SIG-M5 treated with dmso at 0.1 percent for 504 hours (cell line): Measurements from ENCODE around the gene DUSP28.
"Not testable (repeated sequence)": the region's sequence is repeated elsewhere in the genome, so short reads cannot be mapped to it uniquely, and the experiment has no call there.

Source experiments
- DNase-seq: peaks from one replicate; lab custom pipeline; 2025; ENCODE audit not compliant: unreplicated experiment; lab: John Stamatoyannopoulos, UW

The DUSP28 gene, protein sequence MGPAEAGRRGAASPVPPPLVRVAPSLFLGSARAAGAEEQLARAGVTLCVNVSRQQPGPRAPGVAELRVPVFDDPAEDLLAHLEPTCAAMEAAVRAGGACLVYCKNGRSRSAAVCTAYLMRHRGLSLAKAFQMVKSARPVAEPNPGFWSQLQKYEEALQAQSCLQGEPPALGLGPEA

DNA sequence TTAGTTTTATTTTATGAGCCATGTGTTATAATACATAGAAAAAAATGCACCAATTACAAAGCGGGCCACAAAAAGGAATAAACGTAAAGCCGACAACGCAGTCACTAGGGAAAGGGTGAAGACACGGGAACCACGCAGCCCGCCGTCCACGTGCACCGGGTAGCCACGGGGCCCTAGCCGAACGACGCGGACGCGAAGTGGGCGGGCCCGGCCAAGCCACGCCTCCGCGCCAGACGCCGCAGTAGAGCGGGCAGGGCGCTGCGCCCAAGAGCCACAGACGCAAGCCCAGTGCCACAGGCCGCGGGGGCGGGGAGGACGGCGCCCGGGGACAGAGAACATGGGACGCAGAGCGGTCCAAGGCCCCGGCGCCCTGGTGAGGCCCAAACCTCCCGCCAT lies at the start of gene DUSP28:
Gene DUSP28 (plus strand): TSS at position 274 of the 396 bp plus-strand sequence. CDS start 328 bp downstream, outside the sequence.
- peak; percentile 85 for DNase-seq

DNA sequence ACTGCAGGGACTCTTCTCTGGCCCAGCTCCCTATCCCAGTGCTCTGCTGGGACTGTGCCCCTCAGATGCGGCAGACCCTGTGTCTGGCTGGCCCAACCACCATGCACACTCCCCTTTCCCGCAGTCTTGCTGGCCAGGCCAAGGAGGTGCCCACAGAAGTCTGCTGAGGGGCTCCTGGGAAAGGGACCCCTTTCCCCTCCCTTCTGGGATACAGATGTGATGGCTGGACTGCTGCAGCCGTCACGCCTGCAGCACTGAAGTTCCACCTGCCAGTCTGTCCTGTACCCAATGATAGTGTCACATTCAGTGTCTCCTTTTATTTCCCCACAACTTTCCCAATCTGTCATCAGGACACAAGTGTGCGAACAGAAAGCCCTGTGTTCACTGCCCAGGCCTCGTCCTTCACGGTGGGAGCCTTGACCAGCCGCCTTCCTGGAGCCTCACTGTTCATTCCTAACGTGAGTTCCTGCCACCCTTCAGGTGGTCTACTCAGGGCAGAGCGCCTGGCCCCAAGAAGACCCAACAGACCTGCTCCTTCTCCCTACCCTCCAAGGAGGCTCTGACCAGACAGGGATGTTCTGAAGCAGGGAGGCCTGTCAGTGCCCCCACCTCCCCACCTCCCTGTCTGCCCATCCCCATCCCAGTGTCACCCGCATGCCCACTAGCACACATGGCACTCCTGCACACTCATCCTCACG lies 49.5 kb upstream of the DUSP28 start:
- no peak for DNase-seq

DNA sequence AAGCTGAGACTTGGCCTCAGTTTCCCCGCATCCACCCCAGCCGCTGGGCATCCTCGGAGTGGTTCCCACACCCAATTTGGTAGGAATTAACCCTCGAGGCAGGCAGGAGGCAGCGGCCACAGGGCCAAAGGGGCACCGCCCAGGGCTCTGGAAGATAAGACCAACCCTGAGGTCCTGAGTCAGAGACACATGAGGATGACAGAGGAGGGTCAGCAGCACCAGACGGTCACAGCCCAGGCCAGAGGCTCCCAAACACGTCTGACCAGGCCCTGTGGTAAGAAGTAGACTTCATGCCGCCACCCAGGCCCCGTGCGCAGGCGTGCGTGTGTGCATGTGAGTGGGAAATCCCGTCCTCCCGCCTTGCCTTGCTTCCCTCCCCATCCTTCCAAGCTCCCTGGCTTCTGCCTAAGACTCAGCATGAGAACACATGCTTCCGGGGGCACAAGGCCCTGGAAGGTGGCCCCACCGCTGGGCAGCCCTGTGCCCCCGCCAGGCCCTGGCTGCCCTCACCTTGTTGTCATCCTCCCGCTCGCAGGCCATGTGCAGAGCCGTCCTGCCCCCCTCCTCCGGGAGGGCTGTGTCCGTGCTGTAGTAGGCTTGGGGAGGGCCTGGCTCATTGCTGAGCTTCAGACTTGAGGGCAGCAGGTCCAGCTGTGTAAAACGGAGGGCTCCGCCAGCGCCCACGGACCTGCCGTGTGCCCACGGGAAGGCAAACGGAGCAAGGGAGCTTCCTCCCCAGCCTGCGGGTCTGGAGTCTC lies 48.6 kb upstream of the DUSP28 start:
- DNase-seq, result no peak

DNA sequence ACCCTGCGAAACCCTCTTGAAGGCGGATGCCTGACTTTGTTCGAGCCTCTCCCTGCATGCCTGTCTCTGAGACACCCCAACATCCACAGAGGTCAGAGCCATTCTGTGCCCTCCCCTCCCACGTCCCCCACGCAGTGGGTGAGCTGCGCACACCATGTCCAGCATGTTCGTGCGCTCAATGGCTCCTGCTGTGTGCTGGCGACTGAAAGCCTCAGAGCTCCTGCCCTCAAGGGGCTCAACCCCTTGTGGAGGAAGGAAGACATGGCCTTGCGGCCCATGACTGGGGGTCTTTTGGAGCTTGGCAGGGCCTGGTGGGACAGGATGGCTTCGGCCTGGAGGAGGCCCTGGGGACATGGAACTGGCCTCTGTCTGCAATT lies 48.1 kb upstream of the DUSP28 start:
- DNase-seq, result no peak

DNA sequence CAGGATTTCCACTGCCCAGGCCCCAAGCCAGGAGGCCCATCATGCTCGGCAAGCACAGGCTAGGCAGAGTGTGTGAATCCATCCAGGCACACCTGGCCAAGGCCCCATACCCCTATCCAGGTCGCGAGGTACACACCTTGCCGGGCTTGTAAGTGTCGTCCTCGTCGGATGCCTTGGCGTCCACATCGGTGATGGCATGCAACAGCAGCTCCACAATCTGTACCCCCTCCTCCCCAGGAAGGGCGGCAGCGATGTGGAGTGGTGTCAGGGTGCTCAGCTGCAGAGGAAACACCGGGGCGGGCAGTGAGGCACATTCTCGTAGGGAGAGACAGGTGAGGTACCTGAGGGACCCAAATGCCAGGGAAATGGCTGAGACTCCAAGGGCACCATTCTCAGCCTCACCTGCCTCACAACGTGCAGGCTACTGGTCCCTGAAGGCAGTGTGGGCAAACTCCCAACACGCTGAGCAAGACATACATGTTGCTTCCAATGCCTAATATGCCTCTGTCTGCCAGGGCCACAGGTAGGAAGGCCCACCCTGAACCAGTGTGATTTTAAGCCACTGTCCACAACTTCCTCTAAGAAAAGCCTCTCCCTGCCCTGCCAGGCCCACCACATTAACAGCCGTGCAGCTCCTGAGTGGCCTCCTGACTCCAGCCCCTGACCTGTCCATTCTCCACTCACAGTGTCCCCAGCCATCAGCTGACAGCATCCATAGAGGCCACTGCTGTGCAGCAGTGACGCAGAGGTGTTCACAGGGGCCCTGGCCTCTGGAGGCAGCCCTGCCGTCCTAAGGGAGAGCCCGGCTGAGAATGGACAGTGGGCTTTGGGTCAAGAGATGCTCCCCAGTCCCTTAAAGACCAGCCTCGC lies 47.3 kb upstream of the DUSP28 start:
- no peak for DNase-seq

DNA sequence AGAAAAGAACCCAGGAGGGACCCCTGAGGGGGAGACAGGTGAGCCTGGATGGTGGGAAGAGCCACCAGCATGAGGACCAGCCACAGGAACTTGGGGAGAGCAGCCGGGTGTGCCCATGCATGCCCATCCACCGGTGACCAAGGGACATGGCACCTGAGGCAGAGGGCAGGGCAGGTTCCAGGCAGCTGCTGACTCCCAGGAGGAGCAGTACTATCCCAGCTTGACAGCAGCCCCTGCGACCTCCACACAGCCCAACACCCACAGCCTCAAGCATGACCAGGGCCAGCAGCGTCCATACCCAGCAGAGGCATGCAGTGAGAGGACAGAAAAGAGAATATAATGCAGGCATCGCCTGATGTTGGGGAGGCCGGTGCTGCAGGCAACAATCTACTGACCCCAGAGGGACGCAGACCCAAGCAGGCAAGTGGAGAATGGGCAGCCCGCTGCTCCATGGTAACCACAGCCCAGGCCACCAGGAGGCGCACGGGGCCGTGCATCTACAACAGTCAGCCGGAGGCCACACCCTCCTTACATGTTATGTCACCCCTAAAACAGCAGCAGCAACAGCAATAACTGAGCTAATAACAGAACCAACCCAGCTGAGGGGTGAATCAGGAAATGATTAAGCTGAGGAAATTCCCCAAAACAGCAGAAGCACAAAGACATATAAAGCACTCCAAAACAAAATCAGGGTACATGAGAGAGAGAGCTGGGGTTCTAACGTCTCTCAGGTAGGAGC lies 46.4 kb upstream of the DUSP28 start:
- peak; percentile 87 for DNase-seq

DNA sequence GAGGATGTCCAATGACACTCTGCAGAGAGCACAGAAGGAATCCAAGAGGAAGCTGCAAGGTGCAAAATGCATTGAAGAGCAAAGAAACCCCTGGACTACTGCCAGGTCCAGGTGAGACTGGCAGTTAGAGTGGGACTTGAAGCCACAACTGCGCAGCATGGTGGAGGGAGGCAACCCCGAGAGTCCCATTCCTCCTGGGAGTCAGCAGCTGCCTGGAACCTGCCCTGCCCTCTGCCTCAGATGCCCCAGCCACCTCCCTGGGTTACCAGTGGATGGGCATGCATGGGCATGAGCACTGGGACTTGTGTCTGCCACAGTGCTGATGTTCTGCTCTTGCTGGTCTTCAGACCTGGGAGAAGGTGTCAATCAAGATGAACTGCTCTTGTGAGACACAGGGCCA lies 45.5 kb upstream of the DUSP28 start:
- no peak for DNase-seq

DNA sequence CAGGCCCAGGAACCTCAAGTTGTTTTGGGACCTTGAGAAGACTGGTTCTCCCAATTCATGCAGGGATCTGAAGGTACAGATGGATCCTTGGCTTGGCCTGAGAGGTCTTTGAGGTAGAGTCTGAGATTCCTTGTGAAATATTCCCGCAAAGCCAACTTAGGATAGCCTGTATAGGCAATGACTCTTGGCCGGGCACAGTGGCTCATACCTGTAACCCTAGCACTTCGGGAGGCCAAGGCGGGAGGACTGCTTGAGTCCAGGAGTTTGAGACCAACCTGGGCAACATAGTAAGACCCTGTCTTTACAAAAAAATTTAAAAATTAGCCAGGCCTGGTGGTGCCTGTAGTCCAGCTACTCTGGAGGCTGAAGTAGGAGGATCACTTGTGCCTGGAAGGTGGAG lies 42.8 kb upstream of the DUSP28 start:
- no peak for DNase-seq

DNA sequence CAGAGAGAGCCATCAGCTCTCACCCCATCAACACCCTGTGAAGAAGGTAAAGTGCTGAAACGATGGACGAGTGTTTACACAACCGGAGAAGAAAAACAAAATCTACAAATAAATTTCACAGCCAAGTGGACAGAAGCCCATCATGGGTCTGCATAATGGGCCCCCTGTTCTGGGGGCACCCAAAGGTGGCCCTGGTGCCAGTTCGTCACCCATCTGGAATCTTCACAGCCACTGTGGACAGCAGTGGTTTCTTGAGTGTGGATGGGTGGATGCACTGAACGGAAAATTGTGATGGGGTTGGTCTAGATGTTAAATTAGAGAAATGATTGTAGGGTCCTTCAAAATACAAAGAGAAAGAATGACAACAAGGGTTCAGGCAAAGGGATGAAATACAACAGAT lies 41.2 kb upstream of the DUSP28 start:
- DNase-seq, result no peak

DNA sequence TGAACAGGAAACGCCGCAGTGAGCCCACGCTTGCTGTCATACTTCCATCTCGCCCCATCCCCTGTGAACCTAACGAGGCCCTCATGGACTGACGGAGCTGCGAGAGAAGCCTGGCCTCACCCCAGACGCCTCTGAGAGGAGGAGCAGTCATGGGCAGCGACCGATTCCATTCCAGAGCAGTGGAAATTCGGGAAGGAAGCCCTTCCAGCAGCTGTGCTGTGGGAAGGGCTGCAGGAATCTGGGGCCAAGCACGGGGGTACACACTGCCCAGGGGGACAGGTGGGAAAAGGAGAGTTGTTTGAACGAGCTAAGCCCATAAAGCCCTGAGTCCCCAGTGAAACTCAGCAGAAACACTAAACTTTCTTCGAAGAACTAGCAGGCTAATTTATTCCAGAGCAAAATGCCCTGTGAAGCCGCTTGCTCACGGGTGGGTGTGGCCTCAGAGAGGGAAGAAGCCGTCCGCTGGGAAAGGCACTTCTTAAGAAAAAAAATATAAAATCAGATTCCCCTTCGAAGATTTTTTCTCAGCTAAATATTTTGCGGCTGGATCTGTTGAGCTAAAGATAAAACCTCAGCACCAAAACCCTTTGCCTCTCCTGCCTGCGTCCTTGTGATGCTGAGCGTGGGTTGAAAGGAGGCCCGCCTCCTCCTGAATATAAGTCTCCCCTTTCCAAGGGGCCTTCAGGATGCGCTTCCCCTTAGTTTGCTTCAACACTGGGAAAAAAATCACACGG lies 40.6 kb upstream of the DUSP28 start:
- DNase-seq, result no peak

DNA sequence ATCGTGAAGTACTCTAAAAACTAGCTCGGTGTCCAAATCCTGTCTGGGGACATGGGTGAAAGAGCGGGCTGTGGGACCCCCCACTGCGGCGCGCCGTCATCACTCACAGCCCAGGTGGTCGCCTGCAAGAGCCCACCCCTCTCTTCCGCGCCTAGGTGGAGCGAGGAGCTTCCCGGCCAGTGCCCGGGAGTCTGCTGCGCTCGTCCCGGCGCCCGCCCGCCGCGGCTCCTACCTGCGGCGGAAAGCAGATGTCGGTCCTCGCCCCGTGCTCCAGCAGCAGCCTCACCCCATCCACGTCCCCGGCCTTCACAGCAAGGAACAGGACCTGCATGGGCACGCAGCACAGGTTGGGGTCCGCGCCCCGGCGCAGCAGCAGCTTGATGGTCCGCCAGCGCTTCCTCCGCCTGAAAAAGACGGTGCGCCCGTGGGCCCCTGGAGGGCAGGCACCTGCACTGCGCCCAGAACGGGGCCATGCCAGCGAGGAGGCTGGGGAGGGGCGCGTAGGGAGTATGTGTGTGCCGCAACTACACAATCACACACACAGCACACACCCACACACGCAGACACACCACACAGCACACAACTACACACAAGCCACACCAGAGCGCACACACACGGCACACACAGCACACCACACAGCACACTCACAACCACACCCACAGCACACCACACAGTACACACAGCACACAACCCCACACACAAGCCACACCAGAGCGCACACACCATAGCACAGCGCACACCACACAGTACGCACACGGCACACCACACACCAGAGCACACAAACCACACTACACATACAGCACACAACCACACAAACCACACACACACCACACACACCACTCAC lies 39.8 kb upstream of the DUSP28 start:
- DNase-seq, result no peak

DNA sequence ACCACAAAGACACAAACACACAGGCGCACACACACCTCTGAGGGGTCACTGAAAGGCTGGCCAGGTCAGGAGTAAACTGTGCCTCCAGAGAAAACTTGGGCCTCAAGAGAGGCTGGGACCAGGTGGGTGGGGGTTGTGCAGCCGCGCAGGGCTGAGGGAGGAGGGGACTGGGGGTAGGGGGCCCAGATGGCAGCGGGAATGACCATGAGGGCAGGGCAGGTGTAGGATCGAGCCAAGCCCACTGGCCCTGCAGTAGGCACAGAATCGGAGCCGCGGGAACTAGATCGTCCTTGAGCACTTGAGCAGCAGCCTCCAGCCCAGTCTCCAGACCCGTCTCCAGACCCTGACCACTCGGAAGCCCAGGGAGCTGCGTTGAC lies 39.2 kb upstream of the DUSP28 start:
- DNase-seq, result no peak

DNA sequence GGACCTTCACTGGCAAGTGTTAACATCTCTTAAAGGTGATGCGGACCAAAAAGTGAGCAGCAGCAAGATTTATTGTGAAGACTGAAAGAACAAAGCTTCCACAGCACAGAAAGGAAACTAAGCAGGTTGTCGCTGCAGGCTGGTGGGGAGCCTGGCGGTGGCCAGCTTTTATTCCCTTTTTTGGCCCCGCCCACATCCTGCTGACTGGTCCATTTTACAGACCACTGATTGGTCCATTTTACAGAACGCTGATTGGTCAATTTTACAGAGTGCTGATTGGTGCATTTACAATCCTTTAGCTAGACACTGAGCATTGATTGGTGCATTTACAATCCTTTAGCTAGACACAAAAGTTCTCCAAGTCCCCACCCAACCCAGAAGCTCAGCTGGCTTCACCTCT lies 38.3 kb upstream of the DUSP28 start:
- DNase-seq, result not testable (repeated sequence)

DNA sequence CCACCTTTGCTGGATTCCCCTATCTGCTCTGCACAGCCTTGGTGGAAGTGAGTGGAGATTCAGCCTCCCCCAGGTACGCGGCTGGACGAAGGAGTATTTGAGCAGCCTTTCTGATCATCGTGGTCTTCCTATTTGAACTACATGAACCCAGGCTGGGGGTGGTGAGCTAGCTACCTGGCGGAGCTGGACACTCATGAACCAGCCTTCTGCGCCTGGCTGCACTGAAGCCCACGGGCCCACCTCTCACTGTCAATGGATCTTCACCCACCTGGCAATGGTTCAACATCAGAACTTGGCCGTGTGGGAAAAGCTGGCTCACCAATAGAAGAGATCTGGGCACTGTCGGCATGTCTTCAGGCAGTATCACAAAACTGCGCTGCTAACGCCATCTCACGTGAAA lies 37.8 kb upstream of the DUSP28 start:
- no peak for DNase-seq

DNA sequence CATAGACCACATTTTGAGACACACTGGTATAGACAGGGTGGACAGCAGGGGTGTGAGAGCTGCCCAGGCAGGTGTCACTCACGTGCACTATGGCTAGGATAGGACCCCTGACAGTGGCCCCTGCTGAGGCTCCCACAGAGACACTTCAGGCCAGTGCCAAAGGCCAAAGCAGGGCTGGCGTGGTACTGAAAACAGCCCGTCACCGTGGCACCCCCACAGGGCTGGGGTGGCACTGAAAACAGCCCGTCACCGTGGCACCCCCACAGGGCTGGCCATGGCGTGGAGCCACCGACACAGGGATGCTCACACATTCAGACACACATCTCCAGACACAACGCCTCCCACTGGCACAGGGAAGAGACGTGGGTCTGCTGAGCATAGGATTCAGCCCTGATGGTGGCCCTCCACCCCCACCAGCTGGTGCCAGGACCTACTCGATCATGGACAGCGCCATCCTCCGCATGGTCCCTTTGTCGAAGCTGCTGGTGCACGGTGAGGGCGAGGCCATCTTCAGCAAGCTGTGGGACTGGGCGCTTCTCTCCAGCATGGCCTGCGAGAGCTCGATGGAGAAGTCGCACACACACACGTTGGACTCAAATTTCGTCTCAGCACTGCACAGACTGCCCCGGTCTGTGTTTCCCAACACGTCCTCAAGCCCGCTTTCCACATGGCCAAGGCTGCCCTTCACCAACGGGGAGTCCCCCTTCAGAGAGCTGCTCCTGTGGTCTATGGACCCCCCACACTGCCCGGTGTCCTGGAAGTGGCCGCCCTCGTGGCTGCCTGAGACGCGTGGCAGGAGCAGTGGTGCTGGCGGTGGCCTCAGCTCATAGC lies 36.5 kb upstream of the DUSP28 start:
- no peak for DNase-seq

DNA sequence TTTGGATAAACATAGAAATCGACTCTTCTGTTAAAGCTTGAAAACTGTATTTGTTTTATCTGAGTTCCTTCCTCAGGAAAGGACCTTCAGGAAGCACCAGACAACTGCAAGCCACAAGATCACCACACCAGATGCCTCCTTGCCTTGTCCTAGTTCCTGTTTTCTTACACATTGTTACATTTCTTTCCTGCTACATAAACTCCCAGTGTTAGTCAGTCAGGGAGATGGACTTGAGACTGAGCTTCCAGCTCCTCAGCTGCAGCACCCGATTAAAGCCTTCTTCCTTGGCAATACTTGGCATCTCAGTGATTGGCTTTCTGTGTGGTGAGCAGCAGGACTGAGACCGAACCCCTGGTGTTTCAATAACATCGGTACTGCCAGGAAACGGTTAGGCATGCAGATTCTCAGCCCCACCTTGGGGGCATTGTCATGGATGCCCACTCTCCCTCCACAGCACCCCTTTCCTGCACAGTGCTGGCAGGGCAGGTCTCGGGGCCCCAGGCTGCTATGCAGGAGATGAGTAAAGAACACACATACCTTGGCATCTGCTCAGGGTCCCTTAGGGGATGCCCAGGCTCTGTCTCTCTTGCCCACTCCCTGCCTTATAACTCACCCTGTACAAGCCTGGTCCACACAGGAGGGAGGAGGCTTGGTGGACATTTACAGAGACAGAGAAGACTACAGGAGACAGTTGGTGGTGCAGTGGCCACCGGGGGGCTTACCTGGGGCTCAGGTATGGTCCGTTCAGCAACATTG lies 35.0 kb upstream of the DUSP28 start:
- DNase-seq, result no peak

DNA sequence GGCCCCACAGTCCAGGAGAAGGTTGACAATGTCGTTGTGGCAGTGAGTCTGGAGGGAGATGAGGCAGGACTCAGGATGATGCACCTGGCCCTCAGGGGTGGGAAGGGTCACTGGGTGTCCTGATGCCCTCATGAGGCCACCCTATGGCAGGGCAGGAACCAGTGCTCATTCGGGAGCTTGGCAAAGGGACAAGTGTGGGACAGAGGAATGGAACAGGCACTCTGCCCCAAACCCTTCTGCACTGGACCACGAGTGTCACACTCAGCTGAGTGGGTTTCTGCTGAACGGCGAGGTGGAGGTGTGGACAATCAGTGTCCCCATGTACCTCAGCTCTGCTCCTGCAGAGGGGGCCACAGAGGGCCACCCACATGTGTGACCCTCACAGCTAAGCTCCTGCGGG lies 34.4 kb upstream of the DUSP28 start:
- no peak for DNase-seq

DNA sequence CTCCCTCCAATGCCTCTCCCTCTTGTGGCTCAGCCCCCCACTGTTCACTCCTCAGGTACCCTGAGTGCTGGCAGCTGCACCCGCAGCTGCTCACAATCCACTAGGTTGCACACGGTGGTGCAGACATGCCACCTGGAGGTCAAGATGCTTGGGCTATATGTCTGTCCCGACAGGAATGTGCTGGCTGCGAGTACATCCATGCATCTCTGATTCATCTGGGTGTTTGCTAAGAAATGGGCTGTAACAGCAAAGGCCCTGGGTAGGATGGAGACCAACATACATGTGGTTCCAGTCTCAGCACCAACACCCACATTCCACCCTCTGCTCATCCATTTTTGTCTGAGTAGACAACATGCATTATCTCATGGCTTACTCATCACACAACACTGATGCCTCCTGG lies 33.6 kb upstream of the DUSP28 start:
- no peak for DNase-seq
